ENCODE results near the gene HMGXB4.

DNA sequence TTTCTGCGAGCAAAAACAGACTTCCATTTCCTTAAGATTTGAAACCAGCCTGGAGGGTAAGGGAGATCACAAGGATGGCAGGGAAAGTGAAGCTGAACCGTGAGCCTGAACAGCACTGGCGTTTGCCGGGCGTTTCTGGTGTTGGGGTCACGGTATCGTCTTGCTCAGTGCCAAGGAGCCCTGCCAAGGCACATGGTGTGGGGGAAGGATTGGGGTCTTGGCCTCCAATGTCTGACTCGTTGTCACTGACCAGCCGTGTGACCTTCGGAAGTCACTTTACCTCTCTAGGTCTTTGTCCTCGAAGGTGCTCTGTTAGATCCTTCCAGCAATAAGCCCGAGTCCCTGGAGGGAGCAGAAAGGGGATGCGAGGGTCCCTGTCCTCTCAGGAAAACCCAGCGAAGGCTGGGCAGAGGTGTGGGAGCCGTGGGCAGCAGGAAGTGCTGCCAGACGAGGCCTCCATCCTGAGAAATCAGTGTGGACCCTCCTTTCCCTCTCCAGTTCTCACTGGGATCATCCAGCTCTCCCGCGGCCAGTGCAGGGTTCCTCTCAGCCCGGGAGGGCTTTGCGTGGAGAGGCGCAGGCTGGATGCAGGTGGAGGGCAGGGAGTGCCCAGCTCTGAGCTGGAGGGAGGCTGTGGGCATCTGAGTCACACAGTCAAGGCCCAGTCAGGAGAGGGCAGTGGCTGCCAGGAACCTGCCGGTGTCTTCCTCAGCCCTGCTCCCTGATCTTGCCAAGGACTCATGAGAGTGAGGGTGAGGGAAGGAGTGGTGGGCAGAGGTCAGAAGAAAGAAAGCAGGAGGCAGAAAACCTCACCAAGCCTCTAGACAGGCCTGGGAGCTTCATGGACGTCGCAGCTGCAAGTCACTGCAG is 61.3 kb downstream of the HMGXB4 start:
- TF ChIP-seq, protein P1, sequence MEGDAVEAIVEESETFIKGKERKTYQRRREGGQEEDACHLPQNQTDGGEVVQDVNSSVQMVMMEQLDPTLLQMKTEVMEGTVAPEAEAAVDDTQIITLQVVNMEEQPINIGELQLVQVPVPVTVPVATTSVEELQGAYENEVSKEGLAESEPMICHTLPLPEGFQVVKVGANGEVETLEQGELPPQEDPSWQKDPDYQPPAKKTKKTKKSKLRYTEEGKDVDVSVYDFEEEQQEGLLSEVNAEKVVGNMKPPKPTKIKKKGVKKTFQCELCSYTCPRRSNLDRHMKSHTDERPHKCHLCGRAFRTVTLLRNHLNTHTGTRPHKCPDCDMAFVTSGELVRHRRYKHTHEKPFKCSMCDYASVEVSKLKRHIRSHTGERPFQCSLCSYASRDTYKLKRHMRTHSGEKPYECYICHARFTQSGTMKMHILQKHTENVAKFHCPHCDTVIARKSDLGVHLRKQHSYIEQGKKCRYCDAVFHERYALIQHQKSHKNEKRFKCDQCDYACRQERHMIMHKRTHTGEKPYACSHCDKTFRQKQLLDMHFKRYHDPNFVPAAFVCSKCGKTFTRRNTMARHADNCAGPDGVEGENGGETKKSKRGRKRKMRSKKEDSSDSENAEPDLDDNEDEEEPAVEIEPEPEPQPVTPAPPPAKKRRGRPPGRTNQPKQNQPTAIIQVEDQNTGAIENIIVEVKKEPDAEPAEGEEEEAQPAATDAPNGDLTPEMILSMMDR (IDR thresholded peaks at IDR 0.05) = no peak
- TF ChIP-seq EZH2 (IDR thresholded peaks at IDR 0.05; ENCODE audit: borderline replicate concordance, insufficient read depth, low read depth, low read length, poor library complexity, severe bottlenecking) = no peak

Data from B cell (primary cell).